WERI-Rb-1 (cell line): ENCODE results near the gene JPH3.

Source experiments
- DNase-seq: peaks from one replicate; pipeline ENCODE4 v3.0.0-alpha.2; 2020
- H3K27ac ChIP-seq: fragments of 250-450 bp; sonication (Bioruptor Pico); 2 replicates; pipeline ENCODE4 v1.5.1; 2020; ENCODE audit warnings: mild to moderate bottlenecking, moderate library complexity
- H3K27me3 ChIP-seq: fragments of 250-450 bp; sonication (Bioruptor Pico); 2 replicates; pipeline ENCODE4 v1.5.1; 2021; ENCODE audit warnings: mild to moderate bottlenecking, low read depth, moderate library complexity; ENCODE audit not compliant: insufficient read depth, severe bottlenecking
- H3K36me3 ChIP-seq: fragments of 250-450 bp; sonication (Bioruptor Pico); 2 replicates; pipeline ENCODE4 v1.5.1; 2020; ENCODE audit warnings: mild to moderate bottlenecking, moderate library complexity
- H3K4me3 ChIP-seq: 2 replicates; pipeline ENCODE4 v1.5.1; 2011; ENCODE audit warnings: low read depth, mild to moderate bottlenecking, control low read depth, low read length
- H3K9me3 ChIP-seq: fragments of 250-450 bp; sonication (Bioruptor Pico); 2 replicates; pipeline ENCODE4 v1.5.1; 2021; ENCODE audit warnings: mild to moderate bottlenecking, moderate library complexity; ENCODE audit not compliant: severe bottlenecking
- TF ChIP-seq, protein P1 (sequence below): IDR thresholded peaks from 2 replicates; pipeline ENCODE4 v1.5.1; 2011; ENCODE audit warnings: low read depth, mild to moderate bottlenecking, control low read depth, inconsistent platforms, low read length

The JPH3 gene

DNA sequence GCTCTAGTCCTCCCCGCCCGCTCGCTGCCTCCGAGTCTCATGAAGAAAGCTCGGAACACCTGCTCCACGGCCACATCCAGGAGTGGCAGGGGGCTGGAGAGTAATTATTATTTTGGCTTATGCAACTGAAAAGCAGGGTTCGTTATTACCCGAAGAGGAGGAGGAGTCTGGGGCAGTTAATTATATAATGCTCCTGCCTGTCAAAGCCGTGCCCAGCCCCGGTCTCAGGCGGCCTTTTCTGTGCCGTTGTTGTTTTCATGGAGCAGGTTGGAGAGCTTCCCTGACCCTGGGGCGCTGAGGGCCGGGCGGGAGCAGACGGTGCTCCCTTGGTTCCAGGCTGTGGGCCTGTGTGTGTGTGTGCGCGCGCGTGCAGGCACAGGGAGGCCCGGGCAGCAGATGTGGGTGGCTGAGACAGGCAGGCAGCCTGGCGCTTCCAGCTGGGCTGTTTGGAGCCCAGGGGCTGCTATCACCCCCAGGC lies 2.4 kb downstream of the JPH3 start:
- Histone ChIP-seq H3K36me3 (no peaks in the 10 kb centered on the region), H3K4me3 (no peak overlapping the region), H3K27ac (no peak overlapping the region), H3K9me3 (no peaks in the 10 kb centered on the region), H3K27me3 (no peaks in the 10 kb centered on the region)
- no peak for DNase-seq
- TF ChIP-seq, protein P1, sequence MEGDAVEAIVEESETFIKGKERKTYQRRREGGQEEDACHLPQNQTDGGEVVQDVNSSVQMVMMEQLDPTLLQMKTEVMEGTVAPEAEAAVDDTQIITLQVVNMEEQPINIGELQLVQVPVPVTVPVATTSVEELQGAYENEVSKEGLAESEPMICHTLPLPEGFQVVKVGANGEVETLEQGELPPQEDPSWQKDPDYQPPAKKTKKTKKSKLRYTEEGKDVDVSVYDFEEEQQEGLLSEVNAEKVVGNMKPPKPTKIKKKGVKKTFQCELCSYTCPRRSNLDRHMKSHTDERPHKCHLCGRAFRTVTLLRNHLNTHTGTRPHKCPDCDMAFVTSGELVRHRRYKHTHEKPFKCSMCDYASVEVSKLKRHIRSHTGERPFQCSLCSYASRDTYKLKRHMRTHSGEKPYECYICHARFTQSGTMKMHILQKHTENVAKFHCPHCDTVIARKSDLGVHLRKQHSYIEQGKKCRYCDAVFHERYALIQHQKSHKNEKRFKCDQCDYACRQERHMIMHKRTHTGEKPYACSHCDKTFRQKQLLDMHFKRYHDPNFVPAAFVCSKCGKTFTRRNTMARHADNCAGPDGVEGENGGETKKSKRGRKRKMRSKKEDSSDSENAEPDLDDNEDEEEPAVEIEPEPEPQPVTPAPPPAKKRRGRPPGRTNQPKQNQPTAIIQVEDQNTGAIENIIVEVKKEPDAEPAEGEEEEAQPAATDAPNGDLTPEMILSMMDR: no peak

GRCh38 chr16:87607223-87607622 lies 4.9 kb downstream of the JPH3 start:
- Histone ChIP-seq H3K36me3 (no peaks in the 10 kb centered on the region), H3K9me3 (no peaks in the 10 kb centered on the region), H3K27me3 (no peaks in the 10 kb centered on the region), H3K27ac (no peak overlapping the region), H3K4me3 (no peak overlapping the region)
- TF ChIP-seq, protein P1: no peak
- DNase-seq: no peak

GRCh38 chr16:87607871-87608270 lies 5.6 kb downstream of the JPH3 start:
- no peak overlapping the region for H3K4me3 ChIP-seq
- TF ChIP-seq, protein P1: no peak
- no peaks in the 10 kb centered on the region for H3K27me3 ChIP-seq
- H3K27ac ChIP-seq: no peak overlapping the region
- no peak for DNase-seq
- H3K36me3 ChIP-seq: no peaks in the 10 kb centered on the region
- H3K9me3 ChIP-seq: no peaks in the 10 kb centered on the region

DNA sequence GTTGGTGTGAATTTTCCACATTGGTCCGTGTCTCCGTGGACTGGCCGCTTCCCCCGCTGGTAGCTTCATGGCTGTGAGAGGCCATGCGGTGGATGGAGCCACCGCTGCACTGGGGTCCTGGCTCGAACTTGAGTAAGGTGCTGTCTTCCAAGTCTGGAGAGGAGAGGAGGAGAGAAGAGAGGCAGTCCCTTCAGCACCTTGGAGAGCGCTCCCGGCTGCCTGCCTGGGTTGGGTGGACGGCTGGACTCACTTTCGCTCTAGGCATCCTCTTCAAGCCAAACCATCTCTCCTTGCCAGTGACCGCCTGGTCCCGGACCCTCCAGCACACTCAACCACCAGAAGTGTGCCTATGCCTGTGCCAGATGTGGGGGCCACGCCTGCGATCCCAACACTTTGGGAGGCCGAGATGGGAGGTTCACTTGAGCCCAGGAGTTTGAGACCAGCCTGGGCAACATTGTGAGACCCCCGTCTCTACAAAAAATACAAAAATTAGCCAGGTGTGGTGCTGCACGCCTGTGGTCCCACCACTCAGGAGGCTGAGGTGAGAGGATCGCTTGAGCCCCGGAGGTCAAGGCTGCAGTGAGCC lies 6.2 kb downstream of the JPH3 start:
- TF ChIP-seq, protein P1: no peak
- no peaks in the 10 kb centered on the region for H3K36me3 ChIP-seq
- no peaks in the 10 kb centered on the region for H3K9me3 ChIP-seq
- no peak overlapping the region for H3K4me3 ChIP-seq
- H3K27ac ChIP-seq: no peak overlapping the region
- no peaks in the 10 kb centered on the region for H3K27me3 ChIP-seq
- no peak for DNase-seq

DNA sequence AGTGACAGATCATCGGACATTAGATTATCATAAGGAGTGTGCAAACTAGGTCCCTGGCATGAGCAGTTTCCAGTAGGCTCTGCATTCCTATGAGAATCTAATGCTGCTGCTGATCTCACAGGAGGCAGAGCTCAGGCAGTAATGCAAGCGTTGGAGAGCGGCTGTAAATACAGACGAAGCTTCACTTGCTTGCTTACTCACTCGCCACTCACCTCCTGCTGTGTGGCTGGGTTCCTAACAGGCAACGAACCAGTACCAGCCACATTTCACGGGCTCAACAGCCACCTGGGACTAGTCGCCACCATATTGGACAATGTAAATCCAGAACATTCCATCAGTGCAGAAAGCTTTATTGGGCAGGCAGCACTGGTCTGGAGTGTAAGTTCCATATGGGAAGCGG lies 7.7 kb downstream of the JPH3 start:
- no peak for DNase-seq
- Histone ChIP-seq H3K27me3 (no peaks in the 10 kb centered on the region), H3K9me3 (no peaks in the 10 kb centered on the region), H3K36me3 (no peaks in the 10 kb centered on the region), H3K4me3 (no peak overlapping the region), H3K27ac (no peak overlapping the region)
- TF ChIP-seq, protein P1: no peak

DNA sequence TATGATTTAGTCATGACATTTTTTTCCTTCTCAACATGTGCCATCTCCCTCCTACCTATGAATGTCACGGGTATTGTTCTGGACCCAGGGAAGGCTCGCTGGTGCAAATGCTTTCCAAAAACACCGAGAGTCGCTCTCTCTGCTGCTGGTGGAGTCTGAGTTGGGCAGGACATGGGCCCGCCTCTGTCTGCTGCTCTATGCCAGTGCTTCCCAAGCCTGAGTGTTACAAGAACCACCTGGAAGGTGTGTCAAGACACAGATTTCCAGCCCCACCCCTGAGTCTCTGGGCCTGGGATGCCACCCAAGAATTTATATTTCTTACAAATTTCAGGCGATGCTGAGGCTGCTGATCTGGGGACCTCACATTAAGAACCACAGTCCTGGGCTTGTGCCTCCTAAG lies 9.1 kb downstream of the JPH3 start:
- Histone ChIP-seq H3K9me3 (no peaks in the 10 kb centered on the region), H3K27ac (no peak overlapping the region), H3K27me3 (no peaks in the 10 kb centered on the region), H3K4me3 (no peak overlapping the region), H3K36me3 (no peaks in the 10 kb centered on the region)
- no peak for DNase-seq
- TF ChIP-seq, protein P1: no peak
